ENCODE measurements around the gene LRPAP1.

GRCh38 chr4:3471886-3472285 lies 60.3 kb downstream of the LRPAP1 start:
- no peak for TF ChIP-seq EP300 (IDR thresholded peaks at IDR 0.05)
- TF ChIP-seq CTCF (IDR thresholded peaks at IDR 0.05): no peak
- TF ChIP-seq POLR2A (IDR thresholded peaks at IDR 0.05): no peak

Data from sigmoid colon (tissue), 4 donors.